ENCODE measurements around the gene CIB4.
A peak's percentile ranks its signal among the peaks of the same experiment; 100 is the strongest.
"Not testable (repeated sequence)": the region's sequence is repeated elsewhere in the genome, so short reads cannot be mapped to it uniquely, and the experiment has no call there.

Gene CIB4

DNA sequence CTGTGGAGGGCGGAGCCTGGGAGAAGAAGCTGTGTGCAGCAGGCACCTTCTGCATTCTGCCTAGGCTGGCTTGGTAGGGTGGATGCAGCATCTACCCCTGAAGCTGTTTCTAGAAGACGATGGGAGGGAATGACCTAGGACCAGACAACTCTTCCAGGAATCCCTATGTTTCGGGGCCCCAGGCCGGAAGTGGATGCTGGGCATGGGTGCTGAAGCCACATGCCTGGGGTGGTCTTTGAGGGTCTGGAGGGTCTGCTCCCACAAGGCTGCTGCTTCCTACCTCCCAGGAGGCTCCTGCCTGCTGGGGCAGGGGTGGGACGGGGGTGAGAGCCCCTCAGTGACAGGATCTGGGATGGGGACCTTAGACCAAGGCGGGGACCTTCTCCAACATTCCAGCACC is 61.0 kb downstream of the CIB4 start:
- no peak for DNase-seq

DNA sequence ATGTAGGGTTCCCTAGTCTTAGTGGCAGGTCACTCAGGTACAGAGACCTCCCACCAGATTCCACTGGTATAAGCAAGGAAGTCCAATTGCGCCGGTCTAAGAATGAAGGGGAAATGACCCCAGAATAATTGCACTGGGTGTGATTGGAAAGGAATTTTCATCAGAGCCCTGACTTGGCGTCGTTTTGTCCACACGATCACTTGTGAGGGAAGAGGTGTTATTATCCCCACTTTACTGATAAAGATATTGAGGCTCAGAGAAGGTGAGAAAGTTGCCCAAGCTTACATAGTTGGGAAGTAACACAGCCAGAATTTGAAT is 61.5 kb downstream of the CIB4 start:
- no peak for DNase-seq

DNA sequence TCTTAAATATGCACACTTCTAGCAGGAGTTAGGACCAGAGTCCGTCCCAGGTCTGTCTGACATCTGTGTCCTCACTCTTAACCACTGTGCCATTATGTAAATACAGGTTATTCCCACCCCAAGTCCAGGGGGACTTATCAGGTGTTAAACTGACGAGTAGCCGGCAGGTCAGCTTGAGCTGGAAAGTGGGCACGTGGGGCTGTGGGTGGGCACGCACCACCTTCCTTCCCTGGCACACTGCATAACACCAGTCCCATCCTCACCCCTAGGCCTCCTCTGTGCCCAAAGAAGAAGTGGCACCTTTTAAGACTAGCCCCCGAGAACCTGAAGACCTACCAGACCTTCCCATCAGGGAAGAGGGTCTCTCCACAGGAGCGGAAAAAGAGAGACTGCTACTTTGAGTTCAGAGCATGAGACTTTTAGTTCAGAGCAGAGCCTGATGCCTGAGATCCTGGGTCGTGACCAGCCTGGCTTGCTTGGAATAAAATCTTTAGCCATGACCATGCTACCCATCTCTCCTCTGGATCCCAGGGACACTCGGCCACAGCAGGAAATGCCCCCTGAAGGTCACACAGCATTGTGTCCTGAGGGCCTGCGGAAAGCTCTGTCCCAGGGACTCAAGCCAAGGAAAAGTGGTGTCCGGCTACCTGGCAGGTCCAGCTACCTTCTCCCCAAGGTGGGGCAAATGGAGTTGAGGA is 62.0 kb downstream of the CIB4 start:
- no peak for DNase-seq

DNA sequence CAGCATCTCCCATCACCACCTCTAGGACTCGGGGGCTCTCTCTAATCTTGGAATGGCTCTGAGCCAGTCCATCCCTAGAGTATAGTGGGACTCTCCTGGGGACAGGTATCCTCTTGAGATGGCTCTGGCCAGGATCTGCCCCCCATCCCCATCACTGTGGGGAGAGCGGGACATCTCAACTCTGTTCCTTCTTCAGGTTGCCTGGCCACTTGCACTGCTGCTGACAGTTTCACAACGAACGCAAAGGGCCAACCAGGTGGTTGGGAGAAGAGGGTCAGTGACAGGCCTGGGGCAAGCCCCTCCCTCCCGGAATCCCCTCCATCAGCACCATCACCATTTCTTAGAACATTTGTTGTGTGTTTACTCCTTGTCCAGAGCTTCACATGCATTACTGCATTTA is 62.6 kb downstream of the CIB4 start:
- no peak for DNase-seq

DNA sequence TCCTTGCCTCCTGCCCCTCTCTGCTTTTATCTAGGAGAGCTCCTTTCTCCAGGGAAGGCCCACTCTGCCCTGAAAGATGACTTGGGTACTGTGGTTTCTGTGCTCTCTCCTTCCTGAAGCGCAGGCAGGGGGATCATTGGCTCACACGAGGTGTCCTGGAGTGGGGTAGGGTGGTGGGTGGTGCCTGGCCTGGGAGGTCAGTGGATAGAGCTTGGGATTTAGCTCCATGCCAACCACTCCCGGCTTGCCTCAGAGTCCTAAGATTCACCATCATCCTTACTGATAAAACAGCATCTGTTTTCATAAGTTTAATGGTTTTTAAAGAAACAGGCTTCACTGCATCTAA is 63.1 kb downstream of the CIB4 start:
- DNase-seq, result no peak

DNA sequence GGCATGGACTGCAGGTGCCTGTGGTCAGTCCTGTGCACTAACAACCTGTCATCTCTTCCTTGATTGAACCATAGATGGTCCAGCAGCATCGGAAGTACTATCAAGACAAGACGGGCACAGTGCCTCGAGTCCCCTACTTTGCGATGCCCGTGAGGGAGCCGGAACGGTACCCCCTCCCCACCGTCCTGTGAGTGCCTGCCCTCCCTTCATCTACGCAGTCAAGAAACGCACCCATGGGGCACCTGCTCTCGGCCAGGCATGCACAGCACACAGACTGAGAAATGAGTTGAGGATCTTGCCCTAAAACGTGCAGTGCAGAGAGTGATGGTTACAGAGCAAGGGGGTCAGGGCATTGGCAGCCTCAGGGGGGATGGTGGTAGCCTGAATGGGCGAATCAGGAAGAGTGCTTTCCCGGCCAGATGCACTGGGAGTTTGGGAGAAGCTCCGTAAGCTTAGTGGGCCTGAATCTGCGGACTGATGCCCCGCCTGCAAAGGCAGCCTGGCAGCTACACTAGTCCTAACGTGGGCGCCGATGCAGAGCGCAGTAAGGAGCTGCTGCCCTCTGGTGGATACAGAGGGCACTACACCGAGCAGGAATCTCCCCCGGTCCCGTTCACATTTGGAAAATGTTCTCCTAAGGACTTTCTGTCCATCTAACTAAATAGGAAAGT is 63.6 kb downstream of the CIB4 start:
- DNase-seq, result peak; percentile 23

DNA sequence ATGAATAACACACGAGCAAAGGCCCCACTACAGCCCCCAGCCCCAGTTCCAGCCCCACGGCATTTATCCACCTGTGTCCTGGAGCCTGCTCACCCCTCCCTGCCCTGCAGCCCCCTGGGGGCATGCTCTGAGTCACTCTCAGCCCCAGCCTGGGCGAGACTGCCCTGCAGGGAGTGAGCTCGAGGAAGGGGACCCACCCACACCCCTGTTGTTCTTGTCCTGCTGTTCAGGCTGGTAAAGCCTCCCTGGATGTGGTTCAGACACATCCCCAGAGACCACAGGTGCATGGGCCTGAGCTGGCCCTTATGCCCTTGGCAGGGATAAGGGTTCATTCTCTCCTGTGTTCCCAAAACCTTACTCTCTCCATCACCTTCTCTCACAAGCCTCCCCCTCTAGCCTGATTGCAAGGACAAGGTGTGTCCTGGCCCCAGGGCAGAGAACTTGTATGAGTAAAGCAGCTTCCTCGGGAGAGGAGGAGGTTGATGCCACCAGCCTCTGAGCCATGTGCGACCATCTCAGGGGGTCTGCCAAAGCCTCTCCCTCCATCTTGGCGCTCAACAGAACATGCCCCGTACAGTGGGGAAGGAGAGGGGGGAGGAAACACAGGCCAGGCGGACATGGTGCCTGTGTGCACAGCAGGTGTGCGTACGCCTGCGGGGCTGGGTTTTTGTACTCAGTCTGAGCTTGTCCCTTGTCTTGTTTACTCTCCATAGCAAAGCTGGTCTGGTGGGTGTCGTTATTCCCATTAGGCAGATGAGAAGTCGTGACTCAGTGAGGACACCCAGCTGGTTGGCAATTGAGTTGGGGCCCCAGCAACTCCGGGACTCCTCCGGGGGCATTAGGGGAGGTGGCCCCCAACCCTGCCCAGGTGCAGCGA is 64.4 kb downstream of the CIB4 start:
- DNase-seq, result no peak

DNA sequence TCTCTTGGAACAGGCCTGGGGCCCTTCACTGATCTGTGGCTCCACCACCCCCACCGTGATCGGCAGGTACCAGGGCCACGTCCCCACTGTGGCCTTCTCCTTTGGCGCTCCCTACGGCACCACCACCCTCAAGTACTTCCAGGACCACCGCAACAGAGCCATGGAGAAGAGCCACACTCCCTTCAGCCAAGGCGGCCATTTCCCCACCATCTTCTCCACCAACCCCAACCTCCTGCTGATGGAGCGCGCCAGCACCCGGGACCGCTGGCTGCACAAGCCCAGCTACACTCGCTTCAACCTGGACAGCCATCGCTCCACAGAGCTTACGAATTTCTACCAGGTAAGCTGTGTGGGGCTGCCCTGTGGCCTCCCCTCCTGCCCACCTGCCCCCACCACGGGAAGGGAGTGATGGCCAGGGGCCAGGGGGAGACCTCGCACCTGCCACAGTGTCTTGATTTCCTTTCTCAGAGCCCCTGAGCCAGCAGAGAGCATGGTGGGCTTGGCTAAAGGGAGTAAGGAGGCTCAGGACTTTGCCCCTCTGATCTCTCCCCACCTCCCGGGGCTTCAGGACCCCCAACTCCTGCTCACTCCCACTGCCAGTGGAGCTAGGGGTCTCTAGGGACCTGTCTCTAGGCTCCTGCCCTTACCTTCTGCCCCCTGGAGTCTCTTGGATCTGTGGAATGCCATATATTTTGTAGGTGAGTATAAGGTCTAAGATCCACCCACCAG is 65.2 kb downstream of the CIB4 start:
- no peak for DNase-seq

DNA sequence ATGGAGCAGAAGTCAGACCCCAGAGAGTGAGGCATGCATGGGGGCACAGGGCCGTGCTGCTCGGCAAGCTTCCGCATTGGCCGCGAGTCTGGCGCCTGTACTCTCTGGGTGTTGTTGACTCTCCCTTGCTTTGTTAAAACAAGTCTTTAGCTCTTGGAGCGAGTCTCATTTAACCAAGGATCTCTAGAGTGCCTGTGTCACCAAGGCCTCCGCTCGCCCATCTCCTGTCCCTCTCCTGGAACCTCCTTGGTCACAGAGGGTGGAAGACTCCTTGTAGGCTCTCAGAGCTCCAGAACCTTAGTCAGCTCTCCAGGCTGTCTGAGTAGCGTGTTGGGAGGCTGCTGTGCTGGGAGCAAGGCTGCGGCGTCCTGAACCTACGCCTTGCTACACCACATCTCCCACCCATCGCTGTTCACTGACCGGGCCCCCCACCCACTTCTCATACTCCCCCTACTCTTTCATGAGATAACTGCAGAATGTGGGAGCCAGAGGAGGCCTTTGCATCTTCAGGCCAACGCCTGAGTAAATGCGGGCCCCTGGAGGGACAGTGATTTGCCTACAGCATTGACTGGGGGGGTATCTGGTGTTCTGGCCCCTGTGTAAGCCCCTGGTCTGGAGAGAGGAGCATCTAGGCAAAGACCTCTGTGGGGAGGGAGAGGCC is 66.1 kb downstream of the CIB4 start:
- no peak for DNase-seq

DNA sequence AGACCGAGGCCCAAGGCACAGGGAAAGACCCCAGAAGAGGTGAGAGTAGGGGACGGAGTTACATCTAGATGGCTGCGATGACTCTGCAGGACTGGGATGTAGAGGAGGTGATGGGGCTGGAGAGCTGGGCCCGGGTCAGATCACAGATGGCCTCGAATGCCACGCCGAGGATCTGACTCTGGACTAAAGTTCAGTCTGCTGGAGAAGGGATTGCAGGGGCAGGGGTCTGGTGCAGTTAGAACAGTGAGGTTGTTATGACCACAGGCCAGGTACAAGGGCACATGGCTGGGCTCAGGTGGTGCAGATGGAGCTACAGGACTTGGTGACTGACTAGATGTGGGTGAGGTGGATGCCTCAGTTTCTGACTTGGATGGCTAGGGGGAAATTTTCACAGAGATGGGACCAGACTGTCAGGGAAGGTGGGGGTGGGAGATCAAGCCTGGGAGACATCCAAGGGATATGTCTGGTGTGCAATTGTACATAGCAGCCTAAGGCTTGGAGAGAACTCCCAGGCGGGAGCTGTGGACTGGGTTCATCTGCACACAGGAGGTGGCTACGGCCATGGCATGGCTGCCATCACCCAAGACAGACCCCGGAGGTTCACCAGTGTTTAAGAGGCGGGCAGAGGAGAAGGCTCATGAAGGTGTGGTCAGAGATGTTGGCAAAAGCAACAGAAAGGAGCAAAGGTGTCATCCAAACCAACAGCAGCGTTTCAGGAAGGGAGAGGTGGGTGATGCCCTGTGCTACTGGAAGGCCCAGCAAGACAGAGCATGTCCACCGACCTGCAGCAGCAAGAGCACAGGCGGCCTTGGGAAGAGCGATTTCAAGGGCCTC is 66.9 kb downstream of the CIB4 start:
- no peak for DNase-seq

DNA sequence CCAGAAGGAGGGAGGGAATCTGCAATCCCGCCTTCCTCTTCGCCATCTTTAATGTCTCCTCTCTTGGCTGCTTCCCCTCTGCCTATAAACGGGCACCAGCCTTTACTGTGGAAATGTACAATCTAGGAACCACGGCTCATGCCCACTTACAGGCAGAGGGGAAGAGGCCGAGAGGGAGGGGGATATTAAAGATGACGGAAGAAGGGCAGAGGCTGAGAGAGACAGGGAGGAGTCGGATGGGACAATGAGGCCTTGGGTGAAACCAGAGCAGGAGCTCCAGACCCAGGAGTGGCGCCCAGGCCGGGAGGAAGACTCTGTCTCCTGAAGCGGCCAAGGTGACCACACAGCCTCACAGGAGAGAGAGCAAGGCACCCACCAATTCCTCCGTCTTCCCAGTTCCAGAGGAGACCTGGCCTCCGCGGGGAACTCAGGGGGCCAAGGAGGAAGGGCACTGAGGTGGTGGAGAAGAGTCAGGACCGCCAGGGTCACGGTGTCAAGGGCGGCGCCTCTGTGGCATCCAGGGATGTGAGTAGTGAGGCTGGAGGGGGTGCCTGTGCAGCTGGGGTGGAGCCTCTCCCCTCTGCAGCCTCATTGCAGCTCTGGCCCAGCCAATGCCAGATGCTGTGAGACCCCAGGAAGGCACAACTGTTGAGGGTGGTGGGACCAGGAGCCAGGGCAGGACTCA is 67.8 kb downstream of the CIB4 start:
- no peak for DNase-seq

DNA sequence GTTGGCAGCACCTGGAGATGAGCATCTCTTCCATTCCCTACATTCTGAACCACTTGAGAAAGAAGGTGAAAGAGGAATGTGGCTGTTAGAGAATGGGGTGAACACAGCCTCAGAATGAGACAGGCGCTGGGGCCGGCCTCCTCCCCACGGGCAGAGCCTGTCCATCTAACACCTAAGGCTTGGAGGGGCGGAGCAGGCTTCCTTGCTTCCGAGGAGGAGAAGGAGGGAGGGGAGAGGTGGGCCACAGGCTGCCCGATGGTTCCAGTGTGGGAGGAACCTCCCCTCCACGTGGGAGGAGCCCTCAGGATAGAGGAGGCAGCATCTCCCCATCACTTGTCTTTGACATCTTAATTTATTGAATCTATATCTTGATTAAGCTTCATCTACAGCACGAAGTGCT is 68.6 kb downstream of the CIB4 start:
- no peak for DNase-seq

DNA sequence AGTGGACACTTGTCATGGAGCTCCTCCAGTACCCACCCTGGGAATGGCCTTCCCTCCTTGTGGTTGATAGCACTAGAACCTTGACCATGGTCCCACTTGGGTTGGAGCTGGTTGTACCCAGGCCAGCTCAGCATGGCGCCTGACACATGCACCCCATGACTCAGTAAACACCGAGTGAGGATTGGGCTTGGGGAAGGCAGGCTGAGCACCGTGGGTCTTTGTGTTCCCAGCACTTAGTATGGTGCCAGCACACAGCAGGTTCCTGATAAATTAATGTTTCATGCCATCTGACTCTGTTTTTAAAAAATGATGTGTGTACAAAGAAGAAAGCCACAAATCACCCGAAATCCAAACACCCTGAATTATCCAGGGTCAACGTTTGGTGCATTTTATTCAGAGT is 69.8 kb downstream of the CIB4 start:
- DNase-seq, result no peak

DNA sequence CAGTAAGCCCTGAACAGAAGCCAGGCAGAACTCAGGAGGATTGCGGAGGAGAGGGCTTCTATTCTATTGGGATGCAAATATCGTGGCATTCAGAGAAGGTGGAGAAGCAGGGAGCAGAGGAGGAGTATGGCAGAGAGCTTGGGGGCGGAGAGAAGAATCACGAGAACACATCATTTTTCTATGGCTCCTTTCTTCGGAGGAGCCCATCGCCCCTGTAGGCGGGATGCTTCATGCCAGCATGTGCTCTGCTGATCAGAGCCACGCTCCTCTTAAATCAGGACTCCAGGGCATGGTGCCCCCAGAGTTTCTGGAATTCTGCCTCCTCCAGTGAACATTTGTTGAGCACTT is 71.1 kb downstream of the CIB4 start:
- DNase-seq, result no peak

DNA sequence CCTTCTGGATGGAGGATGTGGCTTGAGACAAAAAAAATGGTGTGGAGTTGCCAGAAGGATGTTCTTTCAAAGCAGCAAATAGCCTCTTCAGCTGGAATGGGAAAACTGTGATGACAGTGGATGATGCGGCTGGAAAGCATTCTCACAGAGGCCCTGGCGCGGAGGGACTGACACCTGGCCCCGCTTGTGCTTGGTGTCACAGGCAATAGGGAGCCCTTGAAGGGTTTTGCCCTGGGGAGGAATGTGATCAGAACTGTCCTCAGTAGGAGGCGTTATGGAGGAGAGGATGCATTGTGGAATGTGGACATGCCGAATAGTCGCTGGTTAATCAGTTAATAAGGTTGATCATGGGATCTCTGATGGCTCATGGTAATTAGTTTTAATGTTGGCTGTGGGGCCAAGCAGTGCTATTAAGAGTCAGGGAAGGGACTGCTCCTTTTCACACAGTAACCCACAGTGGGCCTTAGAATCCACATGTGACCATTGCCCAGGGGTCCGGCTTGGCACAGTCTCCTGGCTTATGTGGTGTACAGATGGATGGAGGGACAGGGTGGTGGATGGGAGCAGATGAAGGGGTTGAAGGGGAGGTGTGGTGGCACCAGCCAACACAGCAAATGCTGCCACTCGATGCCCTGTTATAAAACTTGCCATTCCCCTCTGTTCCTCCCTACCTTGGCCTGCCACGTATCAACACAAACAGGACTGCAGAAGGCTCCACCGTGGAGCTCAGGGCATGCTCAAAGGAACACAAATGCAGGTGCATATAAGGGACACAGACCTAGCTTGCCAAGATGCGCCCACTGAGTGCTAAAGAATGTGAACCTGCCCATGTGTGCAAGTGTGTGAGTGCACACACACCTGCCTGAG is 71.7 kb downstream of the CIB4 start:
- DNase-seq, result no peak

DNA sequence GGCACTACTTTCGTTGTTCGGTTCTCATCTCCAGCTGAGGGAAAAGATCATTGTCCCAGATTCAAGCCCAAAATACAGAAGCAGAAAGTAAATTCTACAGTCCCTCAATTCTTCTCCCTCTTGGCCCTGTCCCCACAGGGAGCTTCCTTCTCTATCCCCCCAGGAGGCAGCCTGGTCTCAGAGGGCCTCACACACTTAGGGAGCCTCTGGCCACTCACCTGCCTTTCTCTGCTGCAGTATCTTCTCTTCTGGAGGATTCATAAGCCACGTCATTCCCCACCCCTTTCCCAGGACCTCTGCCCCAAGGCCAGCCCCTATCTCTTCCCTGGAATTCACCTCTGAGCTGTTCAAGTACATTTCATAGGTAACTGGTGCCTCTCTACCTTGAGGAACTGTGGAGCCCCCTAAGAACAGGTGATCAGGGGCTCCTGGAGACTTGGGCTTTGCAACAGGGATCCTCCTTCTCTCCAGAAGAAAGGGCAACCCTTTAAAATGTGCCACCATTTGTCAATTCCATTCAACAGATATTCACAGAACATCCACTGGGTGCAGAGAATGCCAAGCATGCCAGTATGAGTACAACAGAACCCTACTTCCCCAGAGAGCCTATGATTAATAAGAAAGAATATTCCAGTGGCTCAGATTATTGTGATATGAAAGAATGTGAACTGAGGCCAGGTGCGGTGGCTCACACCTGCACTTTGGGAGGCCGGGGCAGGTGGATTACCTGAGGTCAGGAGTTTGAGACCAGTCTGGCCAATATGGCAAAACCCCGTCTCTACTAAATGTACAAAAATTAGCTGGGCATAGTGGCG is 72.9 kb downstream of the CIB4 start:
- no peak for DNase-seq

DNA sequence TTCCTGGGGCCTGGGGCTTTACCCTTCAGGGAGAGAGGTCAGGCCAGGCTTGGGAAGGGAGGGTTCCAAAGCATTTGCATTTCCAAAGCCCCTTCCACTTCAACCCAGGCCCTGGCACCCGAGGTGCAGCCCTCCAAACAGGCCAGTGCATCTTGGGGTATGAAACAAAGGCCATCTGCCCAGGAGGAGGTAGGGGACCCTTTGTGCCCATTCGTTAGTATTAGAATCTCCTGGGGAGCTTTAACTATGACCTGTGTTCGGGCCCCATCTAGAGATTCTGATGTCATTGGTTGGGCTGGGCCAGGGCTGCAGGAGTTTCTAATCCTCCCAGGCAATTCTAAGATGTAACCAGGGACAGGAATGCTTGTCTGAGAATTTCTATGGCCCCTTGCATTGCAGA is 73.6 kb downstream of the CIB4 start:
- no peak for DNase-seq

DNA sequence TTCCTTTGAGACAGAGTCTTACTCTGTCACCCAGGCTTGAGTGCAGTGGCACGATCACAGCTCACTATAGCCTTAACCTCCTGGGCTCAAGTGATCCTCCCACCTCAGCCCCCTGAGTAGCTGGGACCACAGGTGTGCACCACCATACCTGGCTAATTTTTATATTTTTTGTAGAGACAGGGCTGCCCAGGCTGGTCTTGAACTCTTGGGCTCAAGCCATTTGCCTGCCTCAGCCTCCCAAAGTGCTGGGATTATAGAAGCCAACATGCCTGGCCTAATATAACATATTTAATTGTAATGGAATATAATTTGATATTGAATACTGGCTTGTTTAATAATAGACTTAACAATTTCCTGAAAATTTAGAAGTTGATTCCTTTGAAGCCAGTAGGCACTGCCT is 74.4 kb downstream of the CIB4 start:
- not testable (repeated sequence) for DNase-seq

DNA sequence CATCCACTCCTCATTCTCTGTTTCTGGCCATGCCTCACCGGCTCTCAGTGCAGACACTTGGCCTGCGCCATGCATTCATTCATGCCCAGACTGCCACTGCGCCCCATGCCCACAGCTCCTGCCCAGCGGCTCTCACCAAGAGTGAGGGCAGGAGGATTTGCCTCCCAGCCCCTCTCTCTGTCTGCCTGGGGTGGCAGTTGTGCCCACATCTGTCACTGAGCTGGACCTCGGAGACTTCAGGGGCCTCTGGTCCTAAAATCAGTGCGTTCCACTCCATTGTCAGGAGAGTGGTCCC is 75.1 kb downstream of the CIB4 start:
- DNase-seq, result no peak

DNA sequence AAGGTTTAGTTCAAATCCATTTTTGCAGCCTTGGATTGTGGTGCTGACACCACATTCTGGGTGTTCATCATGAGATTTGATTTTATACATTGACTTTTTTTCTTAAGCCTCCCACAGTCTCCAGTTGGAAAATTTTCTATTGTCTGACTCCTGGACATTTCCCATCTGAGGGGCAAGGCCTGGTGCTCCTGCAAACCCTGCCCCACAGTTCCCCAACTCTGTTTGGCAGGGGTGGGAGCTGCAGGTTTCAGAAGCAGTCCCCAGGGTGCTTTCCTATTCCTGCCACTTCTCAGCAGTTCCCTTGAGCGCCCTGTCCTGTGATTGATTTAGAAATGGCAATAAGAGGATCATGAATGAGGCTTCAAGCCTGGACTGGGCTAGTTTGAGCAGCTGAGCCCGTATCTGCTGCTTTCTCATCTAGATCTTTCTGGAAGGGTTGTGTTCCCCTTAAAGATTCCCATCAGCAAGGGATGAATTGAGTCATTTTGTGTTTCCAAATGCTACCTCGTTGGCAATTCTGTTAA is 77.0 kb downstream of the CIB4 start:
- no peak for DNase-seq
